ENCODE results near the gene ADD1. TPM values are rescaled to one million over a fixed set of nuclear protein-coding genes. Genes with fewer than 3 reads are reported as not detected.

The ADD1 gene
- total RNA-seq, 4 donors from 2014 or later: 144 to 273 (median 203) TPM

DNA sequence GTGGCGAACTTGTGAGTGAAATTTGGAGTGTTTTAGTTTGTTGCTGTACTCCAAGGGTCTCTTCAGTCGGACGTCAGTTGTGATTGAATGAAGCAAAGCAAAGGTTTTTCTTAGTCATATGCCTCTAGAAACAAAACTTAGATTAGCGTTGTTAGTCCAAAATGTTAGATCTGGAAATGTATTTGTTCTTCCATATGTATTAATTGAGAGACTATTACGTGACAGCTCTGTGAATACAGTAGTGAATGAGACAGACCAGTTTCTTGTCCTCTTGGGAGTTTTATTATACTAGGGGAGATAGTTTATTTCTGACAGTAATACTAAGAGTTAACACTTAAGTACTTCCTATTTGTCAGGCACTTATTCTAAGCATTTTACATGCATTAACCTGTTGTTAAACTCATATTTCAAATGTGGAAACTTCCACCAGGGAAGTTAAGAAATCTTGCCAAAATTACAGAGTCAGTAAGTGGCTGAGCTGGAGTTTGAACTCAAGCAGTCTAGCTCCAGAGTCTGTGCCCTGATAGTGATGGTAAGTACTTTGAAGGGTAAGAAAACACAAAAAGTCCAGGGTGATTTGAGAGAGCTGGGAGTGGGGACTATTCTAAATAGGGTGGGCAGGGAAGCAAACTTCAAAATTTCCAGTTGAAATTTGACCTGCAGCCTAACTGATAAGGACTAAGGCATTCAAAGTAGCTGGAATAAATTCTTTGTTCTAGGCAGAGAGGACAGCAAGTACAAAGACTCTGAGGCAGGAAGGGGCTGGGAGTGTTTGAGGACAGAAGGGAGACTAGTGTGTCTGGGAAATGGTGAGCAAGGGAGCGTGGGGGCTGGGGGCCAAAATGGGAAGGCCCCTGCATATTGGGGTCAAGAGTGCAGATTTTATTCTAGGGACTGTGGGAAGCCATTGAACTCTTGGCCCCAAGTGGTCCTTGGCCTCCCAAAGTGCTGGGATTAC, 17.0 kb downstream of the ADD1 start:
- TF ChIP-seq, protein P1, sequence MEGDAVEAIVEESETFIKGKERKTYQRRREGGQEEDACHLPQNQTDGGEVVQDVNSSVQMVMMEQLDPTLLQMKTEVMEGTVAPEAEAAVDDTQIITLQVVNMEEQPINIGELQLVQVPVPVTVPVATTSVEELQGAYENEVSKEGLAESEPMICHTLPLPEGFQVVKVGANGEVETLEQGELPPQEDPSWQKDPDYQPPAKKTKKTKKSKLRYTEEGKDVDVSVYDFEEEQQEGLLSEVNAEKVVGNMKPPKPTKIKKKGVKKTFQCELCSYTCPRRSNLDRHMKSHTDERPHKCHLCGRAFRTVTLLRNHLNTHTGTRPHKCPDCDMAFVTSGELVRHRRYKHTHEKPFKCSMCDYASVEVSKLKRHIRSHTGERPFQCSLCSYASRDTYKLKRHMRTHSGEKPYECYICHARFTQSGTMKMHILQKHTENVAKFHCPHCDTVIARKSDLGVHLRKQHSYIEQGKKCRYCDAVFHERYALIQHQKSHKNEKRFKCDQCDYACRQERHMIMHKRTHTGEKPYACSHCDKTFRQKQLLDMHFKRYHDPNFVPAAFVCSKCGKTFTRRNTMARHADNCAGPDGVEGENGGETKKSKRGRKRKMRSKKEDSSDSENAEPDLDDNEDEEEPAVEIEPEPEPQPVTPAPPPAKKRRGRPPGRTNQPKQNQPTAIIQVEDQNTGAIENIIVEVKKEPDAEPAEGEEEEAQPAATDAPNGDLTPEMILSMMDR (IDR thresholded peaks at IDR 0.05; ENCODE audit: low read depth): no peak

DNA sequence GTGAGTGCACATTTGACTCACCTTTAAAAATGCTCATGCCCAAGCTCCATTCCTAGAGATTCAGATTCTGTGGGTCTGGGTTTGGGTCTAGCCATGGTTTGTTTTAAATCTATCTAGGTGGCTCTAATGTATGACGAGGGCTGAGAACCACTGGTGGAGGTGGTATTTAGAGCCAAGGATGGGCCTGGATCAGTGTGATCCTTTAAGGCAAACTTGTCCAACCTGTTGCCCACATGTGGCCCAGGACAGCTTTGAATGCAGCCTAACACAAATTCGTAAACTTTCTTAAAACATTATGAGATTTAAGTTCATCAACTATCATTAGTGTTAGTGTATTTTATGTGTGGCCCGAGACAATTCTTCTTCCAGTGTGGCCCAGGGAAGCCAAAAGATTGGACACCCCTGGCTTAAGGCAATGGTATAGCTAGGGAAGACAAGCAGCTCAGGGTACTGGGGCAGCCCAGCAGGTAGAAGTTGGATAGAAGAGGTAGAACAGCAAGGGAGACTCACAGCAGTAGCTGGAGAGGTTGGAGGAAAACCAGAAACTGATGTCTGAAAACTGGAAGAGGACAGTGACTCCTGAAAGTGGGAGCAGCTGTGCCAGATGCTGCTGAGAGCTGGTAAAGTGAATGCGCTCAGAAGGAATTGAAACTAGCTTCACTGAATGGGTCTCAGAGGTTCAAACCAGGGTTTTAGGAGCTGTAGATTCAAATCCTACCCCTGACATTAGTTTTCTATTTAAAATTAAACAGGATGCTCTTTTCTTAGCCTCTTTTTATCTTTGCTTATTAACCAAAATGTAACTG, 18.2 kb downstream of the ADD1 start:
- TF ChIP-seq, protein P1 (IDR thresholded peaks at IDR 0.05; ENCODE audit: low read depth): no peak

DNA sequence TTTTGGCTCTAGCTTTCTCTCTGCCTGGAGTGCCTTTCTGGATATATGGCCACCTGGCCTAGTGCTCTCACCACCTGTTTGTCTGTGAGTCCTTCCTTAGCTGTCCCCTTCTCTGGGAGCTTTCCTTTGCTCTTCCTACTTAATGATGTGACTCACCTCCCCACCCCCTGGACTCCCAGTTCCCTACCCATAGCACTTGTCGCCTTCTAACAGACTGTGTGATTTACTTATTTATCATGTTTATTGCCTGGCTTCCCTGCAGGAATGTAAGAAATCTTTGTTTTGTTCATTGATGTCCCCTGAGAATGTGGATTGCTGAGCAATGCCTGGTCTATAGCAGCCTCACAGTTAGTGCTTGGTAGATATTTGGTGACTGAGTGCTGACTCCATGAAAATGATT, 18.9 kb downstream of the ADD1 start:
- TF ChIP-seq, protein P1 (IDR thresholded peaks at IDR 0.05; ENCODE audit: low read depth): no peak

DNA sequence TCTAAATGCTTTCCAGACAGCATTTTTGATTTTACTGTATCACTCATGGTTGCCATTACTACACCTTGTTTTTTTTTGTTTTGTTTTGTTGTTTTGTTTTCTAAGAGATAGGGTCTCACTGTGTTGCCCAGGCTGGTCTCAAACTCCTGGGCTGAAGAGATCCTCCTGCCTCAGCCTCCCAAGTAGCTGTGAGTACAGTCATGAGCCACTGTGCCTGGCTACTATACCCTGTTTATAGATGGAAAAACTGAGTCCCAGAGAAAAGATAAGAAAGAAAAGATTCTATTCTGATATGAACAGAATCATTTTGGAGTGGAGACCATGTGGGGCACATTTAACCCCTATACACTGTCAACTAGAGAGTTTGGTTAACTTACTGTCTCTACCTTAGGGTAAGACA, 20.0 kb downstream of the ADD1 start:
- TF ChIP-seq, protein P1 (IDR thresholded peaks at IDR 0.05; ENCODE audit: low read depth): no peak

DNA sequence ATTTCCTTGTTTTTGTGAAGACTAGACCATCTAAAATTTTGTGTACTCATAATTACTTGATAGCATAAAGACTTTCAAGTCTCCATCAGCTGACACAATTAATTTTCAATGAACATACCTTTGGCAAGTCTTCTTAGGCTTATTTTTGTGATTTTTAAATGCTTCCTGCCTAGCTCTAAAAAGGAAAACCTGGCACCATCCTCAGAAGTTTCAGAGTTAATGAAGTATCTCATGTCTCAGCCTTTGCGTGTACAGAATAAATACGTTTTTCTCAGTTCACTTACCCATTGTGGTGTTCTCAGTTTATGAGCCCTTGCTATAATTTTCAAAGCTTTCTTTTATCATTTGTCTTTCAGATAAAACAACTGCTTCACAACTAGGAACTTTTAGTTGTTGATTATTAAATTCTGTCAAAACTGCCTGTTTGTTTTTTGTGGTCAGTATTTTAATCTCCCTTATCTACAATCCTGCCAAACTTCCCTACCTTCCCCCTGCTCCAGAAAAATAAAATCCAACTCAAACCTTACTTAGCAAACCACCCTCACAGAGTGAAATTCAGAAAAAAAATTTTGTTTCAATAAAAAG, 21.6 kb downstream of the ADD1 start:
- TF ChIP-seq, protein P1 (IDR thresholded peaks at IDR 0.05; ENCODE audit: low read depth): no peak

DNA sequence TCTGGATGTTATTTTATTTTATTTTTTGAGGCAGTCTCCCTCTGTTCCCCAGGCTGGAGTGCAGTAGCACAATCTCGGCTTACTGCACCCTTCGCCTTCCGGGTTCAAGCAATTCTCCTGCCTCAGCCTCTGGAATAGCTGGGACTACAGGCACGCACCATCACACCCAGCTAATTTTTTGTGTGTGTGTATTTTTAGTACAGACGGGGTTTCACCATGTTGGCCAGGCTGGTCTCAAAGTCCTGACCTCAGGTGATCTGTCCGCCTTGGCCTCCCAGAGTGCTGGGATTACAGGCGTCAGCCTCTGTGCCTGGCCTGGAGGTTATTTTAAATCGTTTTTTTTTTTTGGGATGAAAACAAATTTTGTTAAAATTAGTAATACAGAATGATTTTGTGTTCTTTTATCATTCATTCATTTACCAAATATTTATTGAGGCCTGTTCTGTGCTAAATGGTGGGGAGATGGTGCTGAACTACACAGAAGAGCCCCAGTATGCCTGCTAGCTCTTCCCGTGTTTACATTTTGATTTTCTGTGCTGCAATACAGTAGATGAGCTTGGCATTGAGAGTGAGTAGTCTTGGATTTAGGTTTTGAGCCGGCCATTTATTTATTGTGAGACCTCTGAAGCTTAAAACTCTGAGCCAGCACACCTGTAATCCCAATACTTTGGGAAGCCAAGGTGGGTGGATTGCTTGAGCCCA, 22.7 kb downstream of the ADD1 start:
- TF ChIP-seq, protein P1 (IDR thresholded peaks at IDR 0.05; ENCODE audit: low read depth): no peak
